ENCODE data around the gene STXBP6. TPM values are rescaled to one million over a fixed set of nuclear protein-coding genes. Genes with fewer than 3 reads are reported as not detected.

The STXBP6 gene
- total RNA-seq, 1 experiment from 2014 or later, result 6.4 TPM

DNA sequence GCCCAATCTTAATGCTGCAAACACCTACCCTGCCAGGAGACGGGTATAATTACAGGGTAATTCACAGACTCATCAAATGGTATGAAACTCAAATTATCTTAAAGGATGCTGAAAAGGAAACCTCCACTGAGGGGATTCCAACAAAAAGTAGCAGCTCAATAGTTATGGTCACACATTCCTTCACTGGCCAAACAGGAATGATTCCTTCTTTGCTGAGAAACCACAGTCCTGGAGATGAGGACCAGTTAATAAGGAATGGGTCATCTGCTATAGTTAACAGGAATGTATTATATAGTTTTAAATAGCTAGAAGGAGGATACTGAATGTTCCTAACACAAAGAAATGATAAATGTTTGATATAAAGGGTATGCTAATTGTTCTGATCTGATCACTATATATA is 136.9 kb downstream of the STXBP6 start:
- H3K27me3 ChIP-seq (replicated peaks), result 0 out of 2 replicates have a peak, but pooled peaks cover 4% of the 10 kb centered on the region
- peaks cover 5% of the 10 kb centered on the region; the same call in 1 of the 2 replicates for H3K4me1 ChIP-seq (replicated peaks)
- no peak for DNase-seq (ENCODE audit: low read depth in 1 of 2, low spot score in 2 of 2)
- H3K36me3 ChIP-seq, result no peaks in the 10 kb centered on the region
- no peaks in the 10 kb centered on the region for H3K9me3 ChIP-seq (replicated peaks)
- H3K27ac ChIP-seq, result no peak overlapping the region
- H3K4me3 ChIP-seq, result no peak overlapping the region

GRCh38 chr14:24911324-24912109 is 138.4 kb downstream of the STXBP6 start:
- no peaks in the 10 kb centered on the region for H3K27me3 ChIP-seq (replicated peaks)
- no peak overlapping the region for H3K27ac ChIP-seq
- H3K4me1 ChIP-seq (replicated peaks), result peaks cover 5% of the 10 kb centered on the region; the same call in 1 of the 2 replicates
- H3K9me3 ChIP-seq (replicated peaks), result no peaks in the 10 kb centered on the region
- no peaks in the 10 kb centered on the region for H3K36me3 ChIP-seq
- DNase-seq (ENCODE audit: low read depth in 1 of 2, low spot score in 2 of 2), result peak in 1 of 2 experiments; percentile 19
- no peak overlapping the region for H3K4me3 ChIP-seq

- Histone ChIP-seq H3K27me3 (replicated peaks) (no peaks in the 10 kb centered on the region), H3K36me3 (no peaks in the 10 kb centered on the region), H3K4me1 (replicated peaks) (peaks cover 5% of the 10 kb centered on the region; the same call in 1 of the 2 replicates), H3K4me3 (no peak overlapping the region), H3K9me3 (replicated peaks) (no peaks in the 10 kb centered on the region), H3K27ac (no peak overlapping the region)
- no peak for DNase-seq (ENCODE audit: low read depth in 1 of 2, low spot score in 2 of 2)
Observed at GRCh38 chr14:24910408-24910986, 139.4 kb downstream of the STXBP6 start.

- no peak overlapping the region for H3K4me3 ChIP-seq
- no peaks in the 10 kb centered on the region for H3K27me3 ChIP-seq (replicated peaks)
- no peak for DNase-seq (ENCODE audit: low read depth in 1 of 2, low spot score in 2 of 2)
Observed at GRCh38 chr14:24909523-24910302, 140.2 kb downstream of the STXBP6 start.

GRCh38 chr14:24908592-24909236 is 141.2 kb downstream of the STXBP6 start:
- Histone ChIP-seq H3K4me1 (replicated peaks) (peaks cover 10% of the 10 kb centered on the region), H3K4me3 (no peak overlapping the region), H3K9me3 (replicated peaks) (no peaks in the 10 kb centered on the region; the same call in 1 of the 2 replicates), H3K36me3 (no peaks in the 10 kb centered on the region), H3K27ac (no peak overlapping the region), H3K27me3 (replicated peaks) (no peaks in the 10 kb centered on the region)
- no peak for DNase-seq (ENCODE audit: low read depth in 1 of 2, low spot score in 2 of 2)

More at GRCh38 chr14:24909523-24910302, 140.2 kb downstream of the STXBP6 start:
- no peaks in the 10 kb centered on the region for H3K36me3 ChIP-seq
- H3K9me3 ChIP-seq (replicated peaks), result no peaks in the 10 kb centered on the region
- no peak overlapping the region for H3K27ac ChIP-seq
- H3K4me1 ChIP-seq (replicated peaks), result peaks cover 5% of the 10 kb centered on the region; the same call in 1 of the 2 replicates

- Histone ChIP-seq H3K4me3 (no peak overlapping the region), H3K27me3 (replicated peaks) (no peaks in the 10 kb centered on the region), H3K4me1 (replicated peaks) (peaks cover 25% of the 10 kb centered on the region), H3K27ac (no peak overlapping the region), H3K9me3 (replicated peaks) (no peaks in the 10 kb centered on the region; the same call in 1 of the 2 replicates), H3K36me3 (no peaks in the 10 kb centered on the region)
- no peak for DNase-seq (ENCODE audit: low read depth in 1 of 2, low spot score in 2 of 2)
Observed at GRCh38 chr14:24904533-24904932, 145.4 kb downstream of the STXBP6 start.

GRCh38 chr14:24903337-24903736 is 146.6 kb downstream of the STXBP6 start:
- H3K36me3 ChIP-seq, result no peaks in the 10 kb centered on the region
- no peaks in the 10 kb centered on the region for H3K27me3 ChIP-seq (replicated peaks)

DNA sequence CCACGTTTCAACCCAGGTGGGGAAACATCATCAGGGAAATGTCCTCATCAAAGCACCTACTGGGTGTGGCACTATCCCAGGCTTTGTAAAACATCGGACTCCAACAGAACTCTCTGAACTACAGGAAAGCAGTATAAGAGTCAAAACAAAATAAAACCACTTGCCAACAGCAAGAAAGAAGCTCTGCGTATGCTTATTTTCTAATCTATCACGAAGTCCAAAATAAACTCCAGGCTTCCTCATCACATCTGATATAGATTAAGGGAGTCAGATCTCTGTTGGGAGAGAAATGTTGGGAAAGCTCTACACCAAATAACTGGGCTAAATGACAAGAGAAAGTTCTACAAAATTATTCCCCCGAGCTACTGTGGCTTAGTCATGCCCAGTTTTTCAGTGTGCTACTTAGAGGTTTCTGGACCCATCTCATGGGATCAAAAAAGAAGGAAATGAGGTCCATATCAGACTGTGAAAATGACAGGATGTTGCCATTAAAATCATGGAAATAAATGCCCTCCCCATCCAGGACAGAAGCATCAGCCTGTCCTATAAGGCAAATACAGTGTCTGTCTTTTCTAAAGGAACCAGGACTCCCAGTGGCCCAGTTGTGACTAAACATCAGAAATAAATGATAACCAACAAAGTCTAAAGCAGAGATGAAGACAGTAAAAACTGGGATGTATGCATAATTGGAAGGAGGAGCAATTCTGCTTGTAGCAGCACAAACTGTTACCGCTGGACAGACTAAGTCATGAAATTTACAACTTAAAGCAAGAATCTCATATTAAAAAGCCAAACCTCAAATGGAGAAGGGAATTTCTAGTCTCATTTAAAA is 149.5 kb downstream of the STXBP6 start:
- H3K4me1 ChIP-seq (replicated peaks), result peaks cover 27% of the 10 kb centered on the region
- no peak overlapping the region for H3K27ac ChIP-seq
- no peaks in the 10 kb centered on the region for H3K36me3 ChIP-seq
- H3K4me3 ChIP-seq, result no peak overlapping the region
- DNase-seq (ENCODE audit: low read depth in 1 of 2, low spot score in 2 of 2), result peak in 1 of 2 experiments; percentile 4
- no peaks in the 10 kb centered on the region; the same call in 1 of the 2 replicates for H3K9me3 ChIP-seq (replicated peaks)
- H3K27me3 ChIP-seq (replicated peaks), result no peaks in the 10 kb centered on the region

More at GRCh38 chr14:24903337-24903736, 146.6 kb downstream of the STXBP6 start:
- H3K27ac ChIP-seq, result peak overlapping the region; percentile 76
- H3K4me3 ChIP-seq, result no peak overlapping the region
- H3K4me1 ChIP-seq (replicated peaks), result peaks cover 25% of the 10 kb centered on the region
- peak in 1 of 2 experiments; percentile 68 for DNase-seq (ENCODE audit: low read depth in 1 of 2, low spot score in 2 of 2)
- H3K9me3 ChIP-seq (replicated peaks), result no peaks in the 10 kb centered on the region; the same call in 1 of the 2 replicates

- Histone ChIP-seq H3K9me3 (replicated peaks) (no peaks in the 10 kb centered on the region), H3K27ac (no peak overlapping the region), H3K27me3 (replicated peaks) (no peaks in the 10 kb centered on the region), H3K4me1 (replicated peaks) (peaks cover 21% of the 10 kb centered on the region), H3K4me3 (no peak overlapping the region), H3K36me3 (no peaks in the 10 kb centered on the region)
- DNase-seq (ENCODE audit: low read depth in 1 of 2, low spot score in 2 of 2), result no peak
Observed at GRCh38 chr14:24897793-24898192, 152.2 kb downstream of the STXBP6 start.

- H3K27me3 ChIP-seq (replicated peaks), result no peaks in the 10 kb centered on the region
- H3K4me3 ChIP-seq, result no peak overlapping the region
- peaks cover 16% of the 10 kb centered on the region for H3K4me1 ChIP-seq (replicated peaks)
- H3K36me3 ChIP-seq, result no peaks in the 10 kb centered on the region
- H3K9me3 ChIP-seq (replicated peaks), result peaks cover 4% of the 10 kb centered on the region
- no peak for DNase-seq (ENCODE audit: low read depth in 1 of 2, low spot score in 2 of 2)
- H3K27ac ChIP-seq, result no peak overlapping the region
Observed at GRCh38 chr14:24895622-24896021, 154.3 kb downstream of the STXBP6 start.

GRCh38 chr14:24895243-24895583 is 154.7 kb downstream of the STXBP6 start:
- no peak overlapping the region for H3K27ac ChIP-seq
- no peaks in the 10 kb centered on the region for H3K36me3 ChIP-seq
- H3K4me1 ChIP-seq (replicated peaks), result peaks cover 12% of the 10 kb centered on the region
- DNase-seq (ENCODE audit: low read depth in 1 of 2, low spot score in 2 of 2), result peak in 1 of 2 experiments; percentile 45
- H3K9me3 ChIP-seq (replicated peaks), result peaks cover 4% of the 10 kb centered on the region
- H3K4me3 ChIP-seq, result no peak overlapping the region
- H3K27me3 ChIP-seq (replicated peaks), result no peaks in the 10 kb centered on the region

DNA sequence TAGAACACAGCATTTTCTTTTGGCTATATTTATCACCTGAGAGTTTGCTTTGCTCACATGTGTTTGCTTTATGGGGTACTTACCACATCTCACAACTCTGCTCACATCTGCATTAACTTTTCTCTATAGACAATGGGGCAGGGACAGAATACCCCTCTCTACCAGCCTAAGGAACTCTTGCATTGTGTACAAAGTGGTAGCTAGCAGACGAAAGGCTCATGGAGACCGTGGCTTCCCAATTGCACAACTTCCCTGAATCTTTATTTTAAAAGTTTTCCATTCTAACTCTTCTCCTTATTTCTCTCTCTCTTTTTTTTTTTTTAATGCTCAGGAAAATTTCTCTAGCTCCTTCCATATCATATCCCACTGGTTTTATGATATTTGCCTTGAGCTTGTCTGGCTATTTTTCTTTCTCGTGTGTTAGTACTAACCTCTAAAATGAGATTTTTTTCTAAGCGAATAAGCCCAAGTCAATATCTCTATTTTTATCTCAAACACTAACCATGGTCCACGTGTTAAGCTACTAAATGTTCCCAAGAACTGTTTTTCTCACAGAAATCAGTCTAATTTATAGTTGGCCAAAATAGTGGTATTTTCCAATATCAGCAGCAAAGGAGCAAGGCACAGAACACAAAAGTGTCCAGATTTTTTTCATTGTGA is 155.2 kb downstream of the STXBP6 start:
- Histone ChIP-seq H3K4me3 (no peak overlapping the region), H3K9me3 (replicated peaks) (peaks cover 4% of the 10 kb centered on the region), H3K27me3 (replicated peaks) (no peaks in the 10 kb centered on the region), H3K36me3 (no peaks in the 10 kb centered on the region), H3K4me1 (replicated peaks) (peaks cover 10% of the 10 kb centered on the region), H3K27ac (no peak overlapping the region; the same call in 1 of the 2 replicates)
- no peak for DNase-seq (ENCODE audit: low read depth in 1 of 2, low spot score in 2 of 2)
